HEK293 (cell line): Measurements from ENCODE around the gene DEPDC5.

Source experiments
- CTCF ChIA-PET: fragments of 350-600 bp; formaldehyde crosslinking; extraction: SDS; loops from one replicate; lab custom pipeline; 2021; ENCODE audit warnings: antibody characterized with exemption; lab: Yijun Ruan, JAX
- POLR2A ChIA-PET: fragments of 300-600 bp; formaldehyde crosslinking; extraction: SDS; loops from one replicate; lab custom pipeline; 2020; ENCODE audit warnings: antibody characterized with exemption, inconsistent platforms; lab: Yijun Ruan, JAX
- H3K27ac ChIP-seq: fragments of 200-500 bp; sonication (Bioruptor generic); 2 replicates; pipeline ENCODE4 v1.5.1; 2014; ENCODE audit warnings: low read depth, low read length, control low read depth, inconsistent platforms; ENCODE audit errors: extremely low read depth
- H3K36me3 ChIP-seq, 2 experiments: fragments of 200-500 bp in 1 of 2; sonication (Bioruptor generic) in 1 of 2; 1 replicate in 1 of 2; 2 replicates in 1 of 2; pipeline ENCODE4 v1.5.1; 2014 to 2017; ENCODE audit warnings: inconsistent platforms in 2 of 2, low read length in 2 of 2; ENCODE audit not compliant: control insufficient read depth in 2 of 2, insufficient read depth in 1 of 2
- H3K4me1 ChIP-seq: fragments of 200-500 bp; sonication (Bioruptor generic); 2 replicates; pipeline ENCODE4 v1.5.1; 2014; ENCODE audit warnings: mild to moderate bottlenecking, low read length, inconsistent platforms; ENCODE audit not compliant: control insufficient read depth, insufficient read depth
- H3K4me3 ChIP-seq: 2 replicates; pipeline ENCODE4 v1.5.1; 2011; ENCODE audit warnings: low read depth, mild to moderate bottlenecking, control low read depth, low read length, moderate library complexity
- H3K9me3 ChIP-seq: fragments of 200-500 bp; sonication (Bioruptor generic); 2 replicates; pipeline ENCODE4 v1.5.1; 2014; ENCODE audit warnings: low read depth, low read length, inconsistent platforms; ENCODE audit not compliant: control insufficient read depth, insufficient read depth
- KLF1 ChIP-seq: fragments of 450-650 bp; formaldehyde crosslinking; IDR thresholded peaks from 2 replicates; pipeline ENCODE4 v1.5.1; 2016; ENCODE audit warnings: missing biosample characterization, missing genetic modification characterization
- KLF10 ChIP-seq: fragments of 450-650 bp; IDR thresholded peaks from 2 replicates; pipeline ENCODE4 v1.5.1; 2018; ENCODE audit warnings: missing biosample characterization, mild to moderate bottlenecking, missing genetic modification characterization
- OVOL3 ChIP-seq: fragments of 450-650 bp; formaldehyde crosslinking; IDR thresholded peaks from 2 replicates; pipeline ENCODE4 v1.5.1; 2016; ENCODE audit warnings: missing biosample characterization, missing genetic modification characterization
- SP3 ChIP-seq: fragments of 450-650 bp; formaldehyde crosslinking; IDR thresholded peaks from 2 replicates; pipeline ENCODE4 v1.5.1; 2016; ENCODE audit warnings: missing biosample characterization, missing genetic modification characterization
- TCF7L2 ChIP-seq: IDR thresholded peaks from 2 replicates; pipeline ENCODE4 v1.6.1; 2011; ENCODE audit warnings: low read depth, mild to moderate bottlenecking, inconsistent platforms, low read length, moderate library complexity, borderline replicate concordance
- ZBTB20 ChIP-seq: fragments of 450-650 bp; formaldehyde crosslinking; IDR thresholded peaks from 2 replicates; pipeline ENCODE4 v1.5.1; 2016; ENCODE audit warnings: missing biosample characterization, missing genetic modification characterization
- ZBTB7A ChIP-seq: fragments of 450-650 bp; formaldehyde crosslinking; IDR thresholded peaks from 2 replicates; pipeline ENCODE4 v1.5.1; 2016; ENCODE audit warnings: low read depth, missing biosample characterization, missing genetic modification characterization
- ZNF10 ChIP-seq: fragments of 450-650 bp; formaldehyde crosslinking; IDR thresholded peaks from 2 replicates; pipeline ENCODE4 v1.5.1; 2017; ENCODE audit warnings: missing biosample characterization, missing genetic modification characterization
- ZNF157 ChIP-seq: fragments of 450-650 bp; formaldehyde crosslinking; IDR thresholded peaks from 2 replicates; pipeline ENCODE4 v1.5.1; 2016; ENCODE audit warnings: missing biosample characterization, missing genetic modification characterization
- ZNF214 ChIP-seq: fragments of 450-650 bp; formaldehyde crosslinking; IDR thresholded peaks from 2 replicates; pipeline ENCODE4 v1.5.1; 2017; ENCODE audit warnings: missing biosample characterization, mild to moderate bottlenecking, missing genetic modification characterization, borderline replicate concordance
- ZNF266 ChIP-seq: fragments of 450-650 bp; formaldehyde crosslinking; IDR thresholded peaks from 2 replicates; pipeline ENCODE4 v1.5.1; 2016; ENCODE audit warnings: missing biosample characterization, missing genetic modification characterization, low read depth
- ZNF416 ChIP-seq: fragments of 450-650 bp; formaldehyde crosslinking; IDR thresholded peaks from 2 replicates; pipeline ENCODE4 v1.5.1; 2016; ENCODE audit warnings: missing biosample characterization, missing genetic modification characterization
- ZNF623 ChIP-seq: fragments of 450-650 bp; formaldehyde crosslinking; IDR thresholded peaks from 2 replicates; pipeline ENCODE4 v1.5.1; 2016; ENCODE audit warnings: missing biosample characterization, missing genetic modification characterization
- ZNF629 ChIP-seq: fragments of 450-650 bp; formaldehyde crosslinking; IDR thresholded peaks from 2 replicates; pipeline ENCODE4 v1.5.1; 2017; ENCODE audit warnings: missing biosample characterization, missing genetic modification characterization
- ZSCAN16 ChIP-seq: fragments of 450-650 bp; formaldehyde crosslinking; IDR thresholded peaks from 2 replicates; pipeline ENCODE4 v1.5.1; 2016; ENCODE audit warnings: missing biosample characterization, missing genetic modification characterization
- TF ChIP-seq, protein P1 (sequence below): fragments of 450-650 bp; formaldehyde crosslinking; IDR thresholded peaks from 2 replicates; pipeline ENCODE4 v1.5.1; 2016; ENCODE audit warnings: missing biosample characterization, missing genetic modification characterization, borderline replicate concordance
- TF ChIP-seq, protein P2 (sequence below): fragments of 450-650 bp; formaldehyde crosslinking; IDR thresholded peaks from 2 replicates; pipeline ENCODE4 v1.5.1; 2016; ENCODE audit warnings: missing biosample characterization, missing genetic modification characterization
- TF ChIP-seq, protein P3 (sequence below): IDR thresholded peaks from 2 replicates; pipeline ENCODE4 v1.6.1; 2011; ENCODE audit warnings: mild to moderate bottlenecking, low read depth, low read length, borderline replicate concordance
- TF ChIP-seq, protein P4 (sequence below): fragments of 450-650 bp; formaldehyde crosslinking; conservative IDR thresholded peaks from 2 replicates; pipeline ENCODE4 v1.5.1; 2016; ENCODE audit warnings: low read depth, missing biosample characterization, missing genetic modification characterization
- TF ChIP-seq, protein P5 (sequence below): fragments of 450-650 bp; formaldehyde crosslinking; IDR thresholded peaks from 2 replicates; pipeline ENCODE4 v1.5.1; 2017; ENCODE audit warnings: missing biosample characterization, missing genetic modification characterization

Gene DEPDC5

DNA sequence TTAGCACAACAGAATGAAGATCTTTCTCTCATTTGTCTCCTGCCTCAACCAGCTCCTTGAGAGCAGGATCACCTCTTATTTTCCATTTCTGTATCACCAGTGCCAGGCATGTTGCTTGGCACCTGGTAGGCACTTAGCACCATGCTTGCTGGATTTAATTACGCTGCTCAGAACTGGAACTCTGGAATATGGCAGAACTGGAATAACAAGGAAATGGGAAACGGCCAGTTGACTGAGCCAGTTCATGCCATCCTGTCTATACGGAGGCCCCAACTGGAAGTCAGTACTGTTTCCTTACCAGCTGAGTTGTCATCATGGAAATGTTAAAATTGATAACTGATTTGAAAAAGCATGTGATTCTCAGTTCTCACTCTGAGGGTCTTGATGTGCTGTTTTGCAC, 121.0 kb downstream of the DEPDC5 start (continued):
- no peak for TF ChIP-seq SP3 (tag by site-specific recombination)
- no peak for TF ChIP-seq ZNF416 (tag by site-specific recombination)
- TF ChIP-seq KLF1 (tag by site-specific recombination): no peak
- TF ChIP-seq ZBTB7A (tag by site-specific recombination): no peak
- TF ChIP-seq ZNF214 (tag by site-specific recombination): no peak

DNA sequence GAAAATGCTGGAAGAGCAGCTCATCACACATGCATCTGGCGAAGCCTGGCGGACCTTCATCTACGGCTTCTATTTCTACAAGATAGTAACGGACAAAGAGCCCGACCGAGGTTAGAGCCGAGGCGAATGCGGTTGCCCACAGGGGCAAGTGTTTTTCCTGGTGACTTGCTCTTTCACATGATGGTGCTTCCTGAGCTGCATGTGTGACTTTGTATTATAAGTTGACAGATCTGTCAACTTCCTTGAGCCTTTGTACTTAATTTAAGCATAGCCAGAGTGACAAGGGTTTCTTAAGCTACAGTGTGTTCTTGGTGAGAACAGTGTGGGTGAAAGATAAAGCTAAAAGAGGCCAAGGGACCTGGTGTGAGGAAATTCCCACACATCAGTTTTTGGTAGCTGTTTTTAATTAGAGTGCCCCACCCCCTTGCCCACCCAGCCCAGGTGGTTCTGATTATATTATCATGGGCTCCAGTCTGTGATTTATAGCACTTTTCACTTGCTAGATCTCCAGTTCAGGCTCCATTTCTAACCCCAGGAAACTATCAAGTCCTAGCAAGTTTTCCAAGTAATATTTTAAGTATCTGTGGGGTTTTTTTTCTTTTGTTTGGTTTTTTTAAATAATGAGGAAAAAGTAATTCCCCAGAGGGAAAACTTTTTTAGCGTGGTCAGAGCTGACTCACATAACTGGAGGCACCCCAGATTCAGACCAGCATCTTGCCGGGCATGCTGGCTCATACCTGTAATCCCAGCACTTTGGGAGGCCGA, 122.5 kb downstream of the DEPDC5 start:
- Histone ChIP-seq H3K36me3 (peaks cover 8 to 54% of the 10 kb centered on the region in 2 experiments; a peak in 2 of 3 replicates), H3K4me3 (no peak overlapping the region), H3K27ac (no peak overlapping the region), H3K9me3 (no peaks in the 10 kb centered on the region), H3K4me1 (no peaks in the 10 kb centered on the region)
- CTCF ChIA-PET: interaction anchor here (0.5 to 0.7 kb wide), 2 partner anchors 32 to 211 kb away, joined by 3 to 4 read pairs; no protein-coding TSS in a partner anchor
- POLR2A ChIA-PET: no interaction called here
- TF ChIP-seq ZNF10 (tag by site-specific recombination) (no peak), ZNF629 (tag by site-specific recombination) (no peak), TCF7L2 (no peak), ZNF266 (tag by site-specific recombination) (no peak), ZNF623 (tag by site-specific recombination) (no peak), ZSCAN16 (tag by site-specific recombination) (no peak), OVOL3 (tag by site-specific recombination) (no peak), ZNF157 (tag by site-specific recombination) (no peak), KLF10 (no peak), ZBTB20 (tag by site-specific recombination) (no peak)
- TF ChIP-seq, protein P1, sequence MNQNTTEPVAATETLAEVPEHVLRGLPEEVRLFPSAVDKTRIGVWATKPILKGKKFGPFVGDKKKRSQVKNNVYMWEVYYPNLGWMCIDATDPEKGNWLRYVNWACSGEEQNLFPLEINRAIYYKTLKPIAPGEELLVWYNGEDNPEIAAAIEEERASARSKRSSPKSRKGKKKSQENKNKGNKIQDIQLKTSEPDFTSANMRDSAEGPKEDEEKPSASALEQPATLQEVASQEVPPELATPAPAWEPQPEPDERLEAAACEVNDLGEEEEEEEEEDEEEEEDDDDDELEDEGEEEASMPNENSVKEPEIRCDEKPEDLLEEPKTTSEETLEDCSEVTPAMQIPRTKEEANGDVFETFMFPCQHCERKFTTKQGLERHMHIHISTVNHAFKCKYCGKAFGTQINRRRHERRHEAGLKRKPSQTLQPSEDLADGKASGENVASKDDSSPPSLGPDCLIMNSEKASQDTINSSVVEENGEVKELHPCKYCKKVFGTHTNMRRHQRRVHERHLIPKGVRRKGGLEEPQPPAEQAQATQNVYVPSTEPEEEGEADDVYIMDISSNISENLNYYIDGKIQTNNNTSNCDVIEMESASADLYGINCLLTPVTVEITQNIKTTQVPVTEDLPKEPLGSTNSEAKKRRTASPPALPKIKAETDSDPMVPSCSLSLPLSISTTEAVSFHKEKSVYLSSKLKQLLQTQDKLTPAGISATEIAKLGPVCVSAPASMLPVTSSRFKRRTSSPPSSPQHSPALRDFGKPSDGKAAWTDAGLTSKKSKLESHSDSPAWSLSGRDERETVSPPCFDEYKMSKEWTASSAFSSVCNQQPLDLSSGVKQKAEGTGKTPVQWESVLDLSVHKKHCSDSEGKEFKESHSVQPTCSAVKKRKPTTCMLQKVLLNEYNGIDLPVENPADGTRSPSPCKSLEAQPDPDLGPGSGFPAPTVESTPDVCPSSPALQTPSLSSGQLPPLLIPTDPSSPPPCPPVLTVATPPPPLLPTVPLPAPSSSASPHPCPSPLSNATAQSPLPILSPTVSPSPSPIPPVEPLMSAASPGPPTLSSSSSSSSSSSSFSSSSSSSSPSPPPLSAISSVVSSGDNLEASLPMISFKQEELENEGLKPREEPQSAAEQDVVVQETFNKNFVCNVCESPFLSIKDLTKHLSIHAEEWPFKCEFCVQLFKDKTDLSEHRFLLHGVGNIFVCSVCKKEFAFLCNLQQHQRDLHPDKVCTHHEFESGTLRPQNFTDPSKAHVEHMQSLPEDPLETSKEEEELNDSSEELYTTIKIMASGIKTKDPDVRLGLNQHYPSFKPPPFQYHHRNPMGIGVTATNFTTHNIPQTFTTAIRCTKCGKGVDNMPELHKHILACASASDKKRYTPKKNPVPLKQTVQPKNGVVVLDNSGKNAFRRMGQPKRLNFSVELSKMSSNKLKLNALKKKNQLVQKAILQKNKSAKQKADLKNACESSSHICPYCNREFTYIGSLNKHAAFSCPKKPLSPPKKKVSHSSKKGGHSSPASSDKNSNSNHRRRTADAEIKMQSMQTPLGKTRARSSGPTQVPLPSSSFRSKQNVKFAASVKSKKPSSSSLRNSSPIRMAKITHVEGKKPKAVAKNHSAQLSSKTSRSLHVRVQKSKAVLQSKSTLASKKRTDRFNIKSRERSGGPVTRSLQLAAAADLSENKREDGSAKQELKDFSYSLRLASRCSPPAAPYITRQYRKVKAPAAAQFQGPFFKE: no peak
- TF ChIP-seq, protein P2, sequence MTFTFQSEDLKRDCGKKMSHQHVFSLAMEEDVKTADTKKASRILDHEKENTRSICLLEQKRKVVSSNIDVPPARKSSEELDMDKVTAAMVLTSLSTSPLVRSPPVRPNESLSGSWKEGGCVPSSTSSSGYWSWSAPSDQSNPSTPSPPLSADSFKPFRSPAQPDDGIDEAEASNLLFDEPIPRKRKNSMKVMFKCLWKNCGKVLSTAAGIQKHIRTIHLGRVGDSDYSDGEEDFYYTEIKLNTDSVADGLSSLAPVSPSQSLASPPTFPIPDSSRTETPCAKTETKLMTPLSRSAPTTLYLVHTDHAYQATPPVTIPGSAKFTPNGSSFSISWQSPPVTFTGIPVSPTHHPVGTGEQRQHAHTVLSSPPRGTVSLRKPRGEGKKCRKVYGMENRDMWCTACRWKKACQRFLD (tag by site-specific recombination): no peak
- TF ChIP-seq, protein P3, sequence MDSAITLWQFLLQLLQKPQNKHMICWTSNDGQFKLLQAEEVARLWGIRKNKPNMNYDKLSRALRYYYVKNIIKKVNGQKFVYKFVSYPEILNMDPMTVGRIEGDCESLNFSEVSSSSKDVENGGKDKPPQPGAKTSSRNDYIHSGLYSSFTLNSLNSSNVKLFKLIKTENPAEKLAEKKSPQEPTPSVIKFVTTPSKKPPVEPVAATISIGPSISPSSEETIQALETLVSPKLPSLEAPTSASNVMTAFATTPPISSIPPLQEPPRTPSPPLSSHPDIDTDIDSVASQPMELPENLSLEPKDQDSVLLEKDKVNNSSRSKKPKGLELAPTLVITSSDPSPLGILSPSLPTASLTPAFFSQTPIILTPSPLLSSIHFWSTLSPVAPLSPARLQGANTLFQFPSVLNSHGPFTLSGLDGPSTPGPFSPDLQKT: no peak
- TF ChIP-seq, protein P4, sequence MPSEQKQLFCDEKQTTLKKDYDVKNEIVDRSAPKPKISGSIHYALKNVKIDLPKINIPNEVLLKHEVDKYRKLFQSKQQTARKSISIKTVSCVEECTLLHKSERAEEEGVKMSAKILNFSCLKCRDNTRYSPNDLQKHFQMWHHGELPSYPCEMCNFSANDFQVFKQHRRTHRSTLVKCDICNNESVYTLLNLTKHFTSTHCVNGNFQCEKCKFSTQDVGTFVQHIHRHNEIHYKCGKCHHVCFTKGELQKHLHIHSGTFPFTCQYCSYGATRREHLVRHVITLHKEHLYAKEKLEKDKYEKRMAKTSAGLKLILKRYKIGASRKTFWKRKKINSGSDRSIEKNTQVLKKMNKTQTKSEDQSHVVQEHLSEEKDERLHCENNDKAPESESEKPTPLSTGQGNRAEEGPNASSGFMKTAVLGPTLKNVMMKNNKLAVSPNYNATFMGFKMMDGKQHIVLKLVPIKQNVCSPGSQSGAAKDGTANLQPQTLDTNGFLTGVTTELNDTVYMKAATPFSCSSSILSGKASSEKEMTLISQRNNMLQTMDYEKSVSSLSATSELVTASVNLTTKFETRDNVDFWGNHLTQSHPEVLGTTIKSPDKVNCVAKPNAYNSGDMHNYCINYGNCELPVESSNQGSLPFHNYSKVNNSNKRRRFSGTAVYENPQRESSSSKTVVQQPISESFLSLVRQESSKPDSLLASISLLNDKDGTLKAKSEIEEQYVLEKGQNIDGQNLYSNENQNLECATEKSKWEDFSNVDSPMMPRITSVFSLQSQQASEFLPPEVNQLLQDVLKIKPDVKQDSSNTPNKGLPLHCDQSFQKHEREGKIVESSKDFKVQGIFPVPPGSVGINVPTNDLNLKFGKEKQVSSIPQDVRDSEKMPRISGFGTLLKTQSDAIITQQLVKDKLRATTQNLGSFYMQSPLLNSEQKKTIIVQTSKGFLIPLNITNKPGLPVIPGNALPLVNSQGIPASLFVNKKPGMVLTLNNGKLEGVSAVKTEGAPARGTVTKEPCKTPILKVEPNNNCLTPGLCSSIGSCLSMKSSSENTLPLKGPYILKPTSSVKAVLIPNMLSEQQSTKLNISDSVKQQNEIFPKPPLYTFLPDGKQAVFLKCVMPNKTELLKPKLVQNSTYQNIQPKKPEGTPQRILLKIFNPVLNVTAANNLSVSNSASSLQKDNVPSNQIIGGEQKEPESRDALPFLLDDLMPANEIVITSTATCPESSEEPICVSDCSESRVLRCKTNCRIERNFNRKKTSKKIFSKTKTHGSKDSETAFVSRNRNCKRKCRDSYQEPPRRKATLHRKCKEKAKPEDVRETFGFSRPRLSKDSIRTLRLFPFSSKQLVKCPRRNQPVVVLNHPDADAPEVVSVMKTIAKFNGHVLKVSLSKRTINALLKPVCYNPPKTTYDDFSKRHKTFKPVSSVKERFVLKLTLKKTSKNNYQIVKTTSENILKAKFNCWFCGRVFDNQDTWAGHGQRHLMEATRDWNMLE: no peak
- TF ChIP-seq, protein P5, sequence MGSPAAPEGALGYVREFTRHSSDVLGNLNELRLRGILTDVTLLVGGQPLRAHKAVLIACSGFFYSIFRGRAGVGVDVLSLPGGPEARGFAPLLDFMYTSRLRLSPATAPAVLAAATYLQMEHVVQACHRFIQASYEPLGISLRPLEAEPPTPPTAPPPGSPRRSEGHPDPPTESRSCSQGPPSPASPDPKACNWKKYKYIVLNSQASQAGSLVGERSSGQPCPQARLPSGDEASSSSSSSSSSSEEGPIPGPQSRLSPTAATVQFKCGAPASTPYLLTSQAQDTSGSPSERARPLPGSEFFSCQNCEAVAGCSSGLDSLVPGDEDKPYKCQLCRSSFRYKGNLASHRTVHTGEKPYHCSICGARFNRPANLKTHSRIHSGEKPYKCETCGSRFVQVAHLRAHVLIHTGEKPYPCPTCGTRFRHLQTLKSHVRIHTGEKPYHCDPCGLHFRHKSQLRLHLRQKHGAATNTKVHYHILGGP: no peak
